ENCODE results near the gene SCG3. TPM values are rescaled to one million over a fixed set of nuclear protein-coding genes. Genes with fewer than 3 reads are reported as not detected.

Gene SCG3
- total and polyA plus RNA-seq, 7 experiments from 2014 or later, result not detected

DNA sequence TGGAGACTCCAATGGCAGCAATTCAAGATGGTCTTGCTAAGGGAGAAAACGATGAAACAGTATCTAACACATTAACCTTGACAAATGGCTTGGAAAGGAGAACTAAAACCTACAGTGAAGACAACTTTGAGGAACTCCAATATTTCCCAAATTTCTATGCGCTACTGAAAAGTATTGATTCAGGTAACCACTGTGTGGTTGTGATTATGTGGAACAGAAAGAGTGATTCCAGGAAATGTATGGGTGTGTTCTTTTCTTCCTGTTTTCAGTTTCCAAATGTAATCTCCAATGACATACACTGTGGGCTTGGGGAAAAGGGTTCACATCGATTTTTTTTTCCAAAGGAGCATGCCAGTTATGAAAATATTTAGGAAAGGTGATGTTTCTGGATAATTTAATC lies 10.9 kb downstream of the SCG3 start:
- Histone ChIP-seq H3K4me1 (ENCODE audit: control insufficient read depth in 2 of 2, insufficient read depth in 2 of 2, low read length in 2 of 2) (peaks cover 0 to 11% of the 10 kb centered on the region in 2 donors), H3K27me3 (ENCODE audit: control insufficient read depth in 2 of 2, insufficient read depth in 2 of 2, low read length in 2 of 2) (no peaks in the 10 kb centered on the region), H3K27ac (ENCODE audit: low read depth, low read length) (no peak overlapping the region), H3K36me3 (ENCODE audit: control insufficient read depth in 2 of 3, insufficient read depth in 3 of 3, low read length in 3 of 3) (no peaks in the 10 kb centered on the region), H3K9me3 (ENCODE audit: control insufficient read depth in 2 of 3, low read length in 3 of 3) (no peaks in the 10 kb centered on the region), H3K4me3 (ENCODE audit: low read length) (no peak overlapping the region)
- Mint-ChIP-seq H3K9me3 (peaks cover 0 to 1% (median 0%) of the 10 kb centered on the region in 11 donors), H3K27ac (no peak overlapping the region), H3K4me3 (peak overlapping the region in 2 of 10 donors; percentile 8 to 35), H3K27me3 (peaks cover 11 to 58% (median 15%) of the 10 kb centered on the region in 5 donors), H3K4me1 (peaks cover 9 to 29% (median 20%) of the 10 kb centered on the region in 7 donors), H3K36me3 (peaks cover 0 to 6% (median 0%) of the 10 kb centered on the region in 5 donors)
- ChIA-PET CTCF (interaction anchor here (0.6 kb wide), 1 partner anchor 63 kb away, joined by 3 read pairs; no protein-coding TSS in a partner anchor), POLR2A (no interaction called here)
- DNase-seq (no peak), ATAC-seq (no peak)
- intact Hi-C loops (cut with micrococcal nuclease), result no loop called here

DNA sequence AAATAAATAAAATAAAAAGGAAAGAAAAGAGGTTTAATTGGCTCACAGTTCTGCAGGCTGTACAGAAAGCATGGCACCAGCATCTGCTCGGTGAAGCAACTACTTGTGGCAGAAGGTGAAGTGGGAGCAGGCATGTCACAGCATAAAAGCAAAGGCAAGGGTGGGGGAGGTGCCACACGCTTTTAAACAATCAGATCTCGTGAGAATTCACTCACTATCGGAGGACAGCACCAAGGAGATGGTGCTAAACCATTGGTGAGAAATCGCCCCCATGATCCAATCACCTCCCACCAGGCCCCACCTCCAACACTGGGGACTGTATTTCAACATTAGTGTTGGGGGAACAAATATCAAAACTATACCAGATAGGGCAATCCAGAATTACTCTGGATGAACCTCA lies 15.3 kb downstream of the SCG3 start:
- Histone ChIP-seq H3K36me3 (ENCODE audit: control insufficient read depth in 2 of 3, insufficient read depth in 3 of 3, low read length in 3 of 3) (no peaks in the 10 kb centered on the region), H3K27ac (ENCODE audit: low read depth, low read length) (no peak overlapping the region), H3K9me3 (ENCODE audit: control insufficient read depth in 2 of 3, low read length in 3 of 3) (no peaks in the 10 kb centered on the region), H3K27me3 (ENCODE audit: control insufficient read depth in 2 of 2, insufficient read depth in 2 of 2, low read length in 2 of 2) (no peaks in the 10 kb centered on the region), H3K4me3 (ENCODE audit: low read length) (no peak overlapping the region), H3K4me1 (ENCODE audit: control insufficient read depth in 2 of 2, insufficient read depth in 2 of 2, low read length in 2 of 2) (peaks cover 0 to 11% of the 10 kb centered on the region in 2 donors)
- DNase-seq (no peak), ATAC-seq (no peak)
- H3K9me3 Mint-ChIP-seq, result peaks cover 0 to 4% (median 0%) of the 10 kb centered on the region in 11 donors
- intact Hi-C loops (cut with micrococcal nuclease), result no loop called here
- H3K36me3 Mint-ChIP-seq, result peaks cover 0 to 4% (median 0%) of the 10 kb centered on the region in 5 donors
- no peak overlapping the region for H3K27ac Mint-ChIP-seq
- H3K4me1 Mint-ChIP-seq, result peaks cover 3 to 23% (median 14%) of the 10 kb centered on the region in 7 donors
- peaks cover 4 to 50% (median 12%) of the 10 kb centered on the region in 5 donors for H3K27me3 Mint-ChIP-seq
- CTCF ChIA-PET, result no interaction called here
- POLR2A ChIA-PET, result no interaction called here
- no peak overlapping the region for H3K4me3 Mint-ChIP-seq

DNA sequence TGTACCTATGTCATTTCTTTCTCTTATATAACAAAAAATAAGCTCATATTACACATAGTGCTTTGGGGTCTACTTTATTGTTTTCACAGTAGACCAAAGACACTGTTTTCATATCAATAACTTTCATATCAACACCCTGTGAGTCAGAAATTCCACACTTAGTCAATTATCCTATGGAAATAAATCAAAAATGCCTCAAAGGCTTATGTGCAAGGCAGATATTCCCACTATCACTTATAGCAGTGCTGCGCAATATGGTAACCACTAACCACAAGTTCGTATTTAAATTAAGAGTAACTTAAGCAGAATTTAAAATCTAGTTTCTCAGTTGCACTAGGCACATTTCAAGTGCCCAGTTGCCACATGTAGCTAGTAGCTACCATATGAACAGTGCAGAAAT lies 15.9 kb downstream of the SCG3 start:
- ChIA-PET POLR2A (no interaction called here), CTCF (no interaction called here)
- no peak overlapping the region for H3K27ac Mint-ChIP-seq

GRCh38 chr15:51699373-51699772 lies 18.1 kb downstream of the SCG3 start:
- Mint-ChIP-seq H3K36me3 (peaks cover 0 to 4% (median 0%) of the 10 kb centered on the region in 5 donors), H3K27me3 (peaks cover 4 to 37% (median 15%) of the 10 kb centered on the region in 5 donors), H3K9me3 (peaks cover 0 to 4% (median 0%) of the 10 kb centered on the region in 11 donors), H3K27ac (no peak overlapping the region), H3K4me3 (no peak overlapping the region), H3K4me1 (peaks cover 0 to 4% (median 0%) of the 10 kb centered on the region in 7 donors)
- no peak overlapping the region for H3K4me3 ChIP-seq (ENCODE audit: low read length)
- H3K4me1 ChIP-seq (ENCODE audit: control insufficient read depth in 2 of 2, insufficient read depth in 2 of 2, low read length in 2 of 2), result no peaks in the 10 kb centered on the region
- no peaks in the 10 kb centered on the region for H3K36me3 ChIP-seq (ENCODE audit: control insufficient read depth in 2 of 3, insufficient read depth in 3 of 3, low read length in 3 of 3)
- POLR2A ChIA-PET, result no interaction called here
- CTCF ChIA-PET, result no interaction called here
- no peak overlapping the region for H3K27ac ChIP-seq (ENCODE audit: low read depth, low read length)
- no peak for ATAC-seq
- DNase-seq, result no peak
- no peaks in the 10 kb centered on the region for H3K9me3 ChIP-seq (ENCODE audit: control insufficient read depth in 2 of 3, low read length in 3 of 3)
- intact Hi-C loops (cut with micrococcal nuclease), result no loop called here
- no peaks in the 10 kb centered on the region for H3K27me3 ChIP-seq (ENCODE audit: control insufficient read depth in 2 of 2, insufficient read depth in 2 of 2, low read length in 2 of 2)

More for the DNA sequence above, 15.9 kb downstream of the SCG3 start:
- H3K4me1 ChIP-seq (ENCODE audit: control insufficient read depth in 2 of 2, insufficient read depth in 2 of 2, low read length in 2 of 2), result peaks cover 0 to 7% of the 10 kb centered on the region in 2 donors
- Mint-ChIP-seq H3K36me3 (peaks cover 0 to 4% (median 0%) of the 10 kb centered on the region in 5 donors), H3K4me3 (no peak overlapping the region), H3K27me3 (peaks cover 4 to 46% (median 12%) of the 10 kb centered on the region in 5 donors), H3K4me1 (peaks cover 3 to 17% (median 8%) of the 10 kb centered on the region in 7 donors), H3K9me3 (peaks cover 0 to 4% (median 0%) of the 10 kb centered on the region in 11 donors)
- DNase-seq (no peak), ATAC-seq (no peak)
- H3K9me3 ChIP-seq (ENCODE audit: control insufficient read depth in 2 of 3, low read length in 3 of 3), result no peaks in the 10 kb centered on the region
- H3K36me3 ChIP-seq (ENCODE audit: control insufficient read depth in 2 of 3, insufficient read depth in 3 of 3, low read length in 3 of 3), result no peaks in the 10 kb centered on the region
- no peak overlapping the region for H3K4me3 ChIP-seq (ENCODE audit: low read length)
- intact Hi-C loops (cut with micrococcal nuclease), result no loop called here
- H3K27me3 ChIP-seq (ENCODE audit: control insufficient read depth in 2 of 2, insufficient read depth in 2 of 2, low read length in 2 of 2), result no peaks in the 10 kb centered on the region
- no peak overlapping the region for H3K27ac ChIP-seq (ENCODE audit: low read depth, low read length)

DNA sequence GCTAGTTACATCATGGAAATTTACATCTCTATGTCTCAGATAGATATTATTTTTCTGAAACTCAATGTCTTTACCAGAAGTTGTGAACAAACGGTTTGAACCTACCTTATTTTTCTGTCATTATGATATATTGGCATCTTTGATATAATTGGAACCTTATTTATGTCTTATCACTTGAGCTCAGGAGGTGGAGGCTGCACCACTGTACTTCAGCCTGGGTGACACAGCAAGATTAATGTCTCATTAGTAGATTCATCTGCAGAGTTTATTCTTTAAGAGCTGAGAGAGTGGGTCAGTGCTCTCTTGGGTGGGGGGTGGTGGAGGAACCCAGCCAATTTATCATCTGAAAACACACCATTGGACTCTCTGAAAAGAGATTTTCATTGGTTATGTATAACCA lies 21.4 kb downstream of the SCG3 start:
- H3K4me1 Mint-ChIP-seq, result no peaks in the 10 kb centered on the region
- Histone ChIP-seq H3K4me3 (ENCODE audit: low read length) (no peak overlapping the region), H3K27ac (ENCODE audit: low read depth, low read length) (no peak overlapping the region), H3K36me3 (ENCODE audit: control insufficient read depth in 2 of 3, insufficient read depth in 3 of 3, low read length in 3 of 3) (no peaks in the 10 kb centered on the region), H3K9me3 (ENCODE audit: control insufficient read depth in 2 of 3, low read length in 3 of 3) (no peaks in the 10 kb centered on the region), H3K27me3 (ENCODE audit: control insufficient read depth in 2 of 2, insufficient read depth in 2 of 2, low read length in 2 of 2) (no peaks in the 10 kb centered on the region), H3K4me1 (ENCODE audit: control insufficient read depth in 2 of 2, insufficient read depth in 2 of 2, low read length in 2 of 2) (no peaks in the 10 kb centered on the region)
- peaks cover 0 to 4% (median 0%) of the 10 kb centered on the region in 5 donors for H3K36me3 Mint-ChIP-seq
- no peak for ATAC-seq
- ChIA-PET CTCF (no interaction called here), POLR2A (no interaction called here)
- no peak overlapping the region for H3K27ac Mint-ChIP-seq
- no peak for DNase-seq
- intact Hi-C loops (cut with micrococcal nuclease), result no loop called here
- no peak overlapping the region for H3K4me3 Mint-ChIP-seq
- H3K9me3 Mint-ChIP-seq, result peaks cover 0 to 4% (median 0%) of the 10 kb centered on the region in 11 donors
- peaks cover 4 to 38% (median 16%) of the 10 kb centered on the region in 5 donors for H3K27me3 Mint-ChIP-seq

- Mint-ChIP-seq H3K9me3 (no peaks in the 10 kb centered on the region), H3K4me3 (no peak overlapping the region), H3K4me1 (no peaks in the 10 kb centered on the region), H3K27me3 (peaks cover 0 to 14% (median 3%) of the 10 kb centered on the region in 5 donors), H3K27ac (no peak overlapping the region), H3K36me3 (no peaks in the 10 kb centered on the region)
- POLR2A ChIA-PET, result no interaction called here
- ATAC-seq (no peak), DNase-seq (no peak)
- CTCF ChIA-PET, result no interaction called here
- Histone ChIP-seq H3K27ac (ENCODE audit: low read depth, low read length) (no peak overlapping the region), H3K9me3 (ENCODE audit: control insufficient read depth in 2 of 3, low read length in 3 of 3) (no peaks in the 10 kb centered on the region), H3K36me3 (ENCODE audit: control insufficient read depth in 2 of 3, insufficient read depth in 3 of 3, low read length in 3 of 3) (no peaks in the 10 kb centered on the region), H3K4me1 (ENCODE audit: control insufficient read depth in 2 of 2, insufficient read depth in 2 of 2, low read length in 2 of 2) (no peaks in the 10 kb centered on the region), H3K4me3 (ENCODE audit: low read length) (no peak overlapping the region), H3K27me3 (ENCODE audit: control insufficient read depth in 2 of 2, insufficient read depth in 2 of 2, low read length in 2 of 2) (no peaks in the 10 kb centered on the region)
- intact Hi-C loops (cut with micrococcal nuclease), result no loop called here
Observed at GRCh38 chr15:51706291-51706690, 25.0 kb downstream of the SCG3 start.

GRCh38 chr15:51706926-51707608 lies 25.8 kb downstream of the SCG3 start:
- H3K27ac Mint-ChIP-seq, result no peak overlapping the region
- H3K9me3 Mint-ChIP-seq, result no peaks in the 10 kb centered on the region
- H3K4me1 ChIP-seq (ENCODE audit: control insufficient read depth in 2 of 2, insufficient read depth in 2 of 2, low read length in 2 of 2), result no peaks in the 10 kb centered on the region
- no peaks in the 10 kb centered on the region for H3K9me3 ChIP-seq (ENCODE audit: control insufficient read depth in 2 of 3, low read length in 3 of 3)
- ATAC-seq (no peak), DNase-seq (no peak)
- peaks cover 0 to 10% (median 3%) of the 10 kb centered on the region in 5 donors for H3K27me3 Mint-ChIP-seq
- CTCF ChIA-PET, result interaction anchor here (1.2 kb wide), 1 partner anchor 57 kb away, joined by 3 read pairs; no protein-coding TSS in a partner anchor
- POLR2A ChIA-PET, result no interaction called here
- no peak overlapping the region for H3K4me3 ChIP-seq (ENCODE audit: low read length)
- H3K36me3 Mint-ChIP-seq, result no peaks in the 10 kb centered on the region
- H3K36me3 ChIP-seq (ENCODE audit: control insufficient read depth in 2 of 3, insufficient read depth in 3 of 3, low read length in 3 of 3), result no peaks in the 10 kb centered on the region
- intact Hi-C loops (cut with micrococcal nuclease), result no loop called here
- H3K27ac ChIP-seq (ENCODE audit: low read depth, low read length), result no peak overlapping the region
- H3K4me1 Mint-ChIP-seq, result no peaks in the 10 kb centered on the region
- H3K4me3 Mint-ChIP-seq, result no peak overlapping the region
- no peaks in the 10 kb centered on the region for H3K27me3 ChIP-seq (ENCODE audit: control insufficient read depth in 2 of 2, insufficient read depth in 2 of 2, low read length in 2 of 2)

Data from naive thymus-derived CD4-positive, alpha-beta T cell (primary cell).